Testis (tissue), 2 donors: ENCODE measurements around the gene LHX4.

Experiments used
- CTCF ChIP-seq, 3 experiments: fragments of 450-650 bp in 2 of 3; fragments of 200-600 bp in 1 of 3; sonication (generic) in 1 of 3; IDR thresholded peaks; one replicate each; pipeline ENCODE4 v1.5.1; 2016 to 2019; ENCODE audit warnings: antibody characterized with exemption in 3 of 3, mild to moderate bottlenecking in 2 of 3, moderate library complexity in 1 of 3
- POLR2A ChIP-seq: fragments of 450-650 bp; IDR thresholded peaks from one replicate; pipeline ENCODE4 v1.6.1; 2017; ENCODE audit warnings: antibody characterized with exemption, mild to moderate bottlenecking, moderate library complexity

- no peak for TF ChIP-seq POLR2A
- no peak for TF ChIP-seq CTCF (IDR thresholded peaks at IDR 0.05)
Observed at GRCh38 chr1:180271272-180272255, 41.5 kb downstream of the LHX4 start.
